Measurements from ENCODE around the gene EYS. TPM values are rescaled to one million over a fixed set of nuclear protein-coding genes. Genes with fewer than 3 reads are reported as not detected.
"Not testable (repeated sequence)": the region's sequence is repeated elsewhere in the genome, so short reads cannot be mapped to it uniquely, and the experiment has no call there.

Gene EYS
- total and polyA plus RNA-seq, 8 donors: 0.03 to 0.25 (median 0.13) TPM

DNA sequence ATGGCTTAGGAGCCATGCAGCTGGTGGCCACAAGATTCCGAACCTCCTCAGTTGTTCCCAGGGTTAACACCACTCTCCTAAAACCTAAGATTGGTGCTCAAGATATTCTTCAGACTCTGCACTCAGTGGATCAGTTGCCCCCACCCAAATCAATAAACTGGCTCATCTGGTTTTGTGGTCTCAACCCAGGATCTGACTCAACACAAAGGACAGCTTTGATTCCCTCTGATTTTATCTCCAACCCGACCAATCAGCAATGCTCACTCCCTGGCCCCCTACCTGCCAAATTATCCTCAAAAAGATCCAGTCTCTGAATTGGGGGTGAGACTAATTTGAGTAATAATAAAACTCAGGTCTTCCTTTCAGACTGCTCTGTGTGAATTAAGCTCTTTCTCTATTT is 137.5 kb downstream of the EYS start:
- intact Hi-C loops (cut with DNase I): no loop called here
- H3K27me3 ChIP-seq: no peaks in the 10 kb centered on the region
- no peak overlapping the region for H3K4me3 ChIP-seq
- H3K27ac ChIP-seq: no peak overlapping the region
- ATAC-seq (no peak), DNase-seq (no peak), FAIRE-seq (no peak)
- H3K36me3 ChIP-seq: no peaks in the 10 kb centered on the region
- no peaks in the 10 kb centered on the region for H3K4me1 ChIP-seq
- 42 to 49% methylated on average over 2 of the region's 2 CpGs for WGBS, 2 donors
- H3K9me3 ChIP-seq: no peaks in the 10 kb centered on the region
- TF ChIP-seq, protein P1, sequence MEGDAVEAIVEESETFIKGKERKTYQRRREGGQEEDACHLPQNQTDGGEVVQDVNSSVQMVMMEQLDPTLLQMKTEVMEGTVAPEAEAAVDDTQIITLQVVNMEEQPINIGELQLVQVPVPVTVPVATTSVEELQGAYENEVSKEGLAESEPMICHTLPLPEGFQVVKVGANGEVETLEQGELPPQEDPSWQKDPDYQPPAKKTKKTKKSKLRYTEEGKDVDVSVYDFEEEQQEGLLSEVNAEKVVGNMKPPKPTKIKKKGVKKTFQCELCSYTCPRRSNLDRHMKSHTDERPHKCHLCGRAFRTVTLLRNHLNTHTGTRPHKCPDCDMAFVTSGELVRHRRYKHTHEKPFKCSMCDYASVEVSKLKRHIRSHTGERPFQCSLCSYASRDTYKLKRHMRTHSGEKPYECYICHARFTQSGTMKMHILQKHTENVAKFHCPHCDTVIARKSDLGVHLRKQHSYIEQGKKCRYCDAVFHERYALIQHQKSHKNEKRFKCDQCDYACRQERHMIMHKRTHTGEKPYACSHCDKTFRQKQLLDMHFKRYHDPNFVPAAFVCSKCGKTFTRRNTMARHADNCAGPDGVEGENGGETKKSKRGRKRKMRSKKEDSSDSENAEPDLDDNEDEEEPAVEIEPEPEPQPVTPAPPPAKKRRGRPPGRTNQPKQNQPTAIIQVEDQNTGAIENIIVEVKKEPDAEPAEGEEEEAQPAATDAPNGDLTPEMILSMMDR (IDR thresholded peaks at IDR 0.05): no peak

DNA sequence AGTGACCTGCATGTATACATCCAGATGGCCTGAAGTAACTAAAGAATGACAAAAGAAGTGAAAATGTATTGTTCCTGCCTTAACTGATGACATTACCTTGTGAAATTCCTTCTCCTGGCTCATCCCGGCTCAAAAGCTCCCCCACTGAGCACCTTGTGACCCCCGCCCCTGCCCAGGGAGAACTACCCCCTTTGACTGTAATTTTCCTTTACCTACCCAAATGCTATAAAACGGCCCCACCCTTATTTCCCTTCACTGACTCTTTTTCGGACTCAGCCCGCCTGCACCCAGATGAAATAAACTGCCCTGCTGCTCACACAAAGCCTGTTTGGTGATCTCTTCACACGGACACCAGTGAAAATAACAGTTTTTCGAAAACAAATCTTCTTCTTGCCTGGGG is 138.0 kb downstream of the EYS start:
- intact Hi-C loops (cut with DNase I); DNase-seq; H3K4me1 ChIP-seq; H3K27me3 ChIP-seq; H3K4me3 ChIP-seq; ATAC-seq; H3K27ac ChIP-seq; H3K9me3 ChIP-seq; H3K36me3 ChIP-seq; FAIRE-seq: not testable (repeated sequence)
- 43 to 57% methylated on average over 7 of the region's 7 CpGs for whole genome bisulfite sequencing, 2 donors

DNA sequence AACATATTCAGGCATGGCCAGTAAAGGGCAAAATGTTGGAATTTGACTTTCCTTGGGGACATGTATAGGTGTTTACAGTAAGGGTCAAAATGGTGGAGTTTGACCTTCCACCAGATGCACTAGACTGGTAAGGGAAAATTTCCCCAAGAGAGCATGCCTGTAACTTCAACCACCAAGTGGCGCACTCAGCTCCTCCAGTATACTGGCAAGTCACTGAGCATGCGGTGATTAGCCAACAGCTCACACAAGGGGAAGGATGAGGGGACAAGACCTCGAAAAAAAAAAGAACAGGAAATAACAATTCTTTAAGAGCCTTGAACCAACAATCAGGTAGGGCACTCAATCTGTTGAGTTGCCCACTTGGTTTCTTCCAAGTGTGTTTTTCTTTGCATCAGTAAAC is 140.9 kb downstream of the EYS start:
- H3K27ac ChIP-seq: no peak overlapping the region
- intact Hi-C loops (cut with DNase I): no loop called here
- H3K9me3 ChIP-seq: no peaks in the 10 kb centered on the region
- 44 to 72% methylated on average over 3 of the region's 3 CpGs for WGBS, 2 donors
- no peak overlapping the region for H3K4me3 ChIP-seq
- peaks cover 0 to 2% (median 0%) of the 10 kb centered on the region in 4 donors for H3K27me3 ChIP-seq
- DNase-seq: no peak
- no peaks in the 10 kb centered on the region for H3K36me3 ChIP-seq
- no peaks in the 10 kb centered on the region for H3K4me1 ChIP-seq
- ATAC-seq: no peak
- TF ChIP-seq, protein P1 (IDR thresholded peaks at IDR 0.05): no peak
- no peak for FAIRE-seq

DNA sequence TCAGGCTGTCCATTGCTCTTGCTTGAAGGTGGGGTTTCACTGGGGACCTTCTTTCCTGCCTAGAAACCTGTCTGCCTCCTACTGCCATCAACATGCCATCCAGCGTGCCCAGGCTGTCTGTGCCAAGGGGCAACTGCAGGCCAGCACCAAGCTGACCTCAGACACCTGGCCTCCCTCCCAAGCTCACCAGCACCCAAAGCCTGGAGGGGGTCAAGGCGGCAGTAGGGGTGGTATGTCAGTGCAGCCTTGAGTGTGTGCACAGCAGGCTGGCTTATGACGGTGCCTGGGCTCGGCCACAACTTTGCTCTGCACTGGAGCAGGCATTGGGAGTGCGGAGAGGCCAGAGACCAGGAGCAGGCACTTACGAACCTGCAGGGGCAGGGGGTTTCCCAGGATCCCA is 149.0 kb downstream of the EYS start:
- Histone ChIP-seq H3K9me3 (no peaks in the 10 kb centered on the region), H3K27me3 (no peaks in the 10 kb centered on the region), H3K27ac (no peak overlapping the region), H3K4me3 (no peak overlapping the region), H3K4me1 (no peaks in the 10 kb centered on the region), H3K36me3 (no peaks in the 10 kb centered on the region)
- peak in 1 of 6 donors; percentile 55 for DNase-seq
- 66 to 79% methylated on average over 6 of the region's 6 CpGs for WGBS, 2 donors
- TF ChIP-seq, protein P1 (IDR thresholded peaks at IDR 0.05): no peak
- intact Hi-C loops (cut with DNase I): no loop called here
- no peak for ATAC-seq
- no peak for FAIRE-seq

GRCh38 chr6:65557224-65557623 is 149.8 kb downstream of the EYS start:
- intact Hi-C loops (cut with DNase I): no loop called here
- ATAC-seq: no peak
- TF ChIP-seq, protein P1 (IDR thresholded peaks at IDR 0.05): no peak

More at GRCh38 chr6:65557224-65557623, 149.8 kb downstream of the EYS start:
- Histone ChIP-seq H3K4me3 (no peak overlapping the region), H3K27ac (no peak overlapping the region), H3K4me1 (no peaks in the 10 kb centered on the region), H3K9me3 (no peaks in the 10 kb centered on the region), H3K27me3 (no peaks in the 10 kb centered on the region), H3K36me3 (no peaks in the 10 kb centered on the region)
- DNase-seq (peak in 1 of 6 donors; percentile 34), FAIRE-seq (no peak)
- 56 to 60% methylated on average over 6 of the region's 6 CpGs for WGBS, 2 donors
